ENCODE data around the gene CLCN5.

Gene CLCN5

GRCh38 chrX:50075630-50076339 is 153.4 kb downstream of the CLCN5 start:
- Histone ChIP-seq H2BK15ac (replicated peaks; ENCODE audit: low read depth) (no peak overlapping the region), H3K4me3 (ENCODE audit: low read length) (no peak overlapping the region), H2BK5ac (ENCODE audit: low read length) (no peak overlapping the region), H3K79me1 (ENCODE audit: low read length) (no peaks in the 10 kb centered on the region), H3K56ac (ENCODE audit: low read length) (no peak overlapping the region), H3K18ac (ENCODE audit: low read length) (no peak overlapping the region), H3K36me3 (ENCODE audit: control insufficient read depth, insufficient read depth, low read length) (no peaks in the 10 kb centered on the region), H4K8ac (ENCODE audit: low read depth, low read length) (no peak overlapping the region), H3K27me3 (ENCODE audit: insufficient read depth, low read length, poor library complexity) (no peaks in the 10 kb centered on the region), H4K5ac (ENCODE audit: low read length) (no peak overlapping the region), H3K27ac (ENCODE audit: low read depth, low read length) (no peak overlapping the region), H3K9ac (ENCODE audit: low read length) (no peak overlapping the region), H3K4me1 (ENCODE audit: control insufficient read depth, low read depth, low read length) (no peaks in the 10 kb centered on the region), H2AK5ac (ENCODE audit: low read length) (no peak overlapping the region), H3K4me2 (ENCODE audit: low read length) (no peak overlapping the region), H3K4ac (ENCODE audit: low read depth, low read length) (no peak overlapping the region), H2BK120ac (ENCODE audit: low read depth, low read length) (no peak overlapping the region), H3K79me2 (ENCODE audit: control insufficient read depth, insufficient read depth, low read length) (no peaks in the 10 kb centered on the region), H3K23ac (ENCODE audit: low read length) (no peak overlapping the region)
- DNase-seq: no peak
- WGBS (ENCODE audit: extremely low coverage, insufficient coverage, low lambda C conversion rate): no CpG with 5 or more reads among the region's 4 CpGs

DNA sequence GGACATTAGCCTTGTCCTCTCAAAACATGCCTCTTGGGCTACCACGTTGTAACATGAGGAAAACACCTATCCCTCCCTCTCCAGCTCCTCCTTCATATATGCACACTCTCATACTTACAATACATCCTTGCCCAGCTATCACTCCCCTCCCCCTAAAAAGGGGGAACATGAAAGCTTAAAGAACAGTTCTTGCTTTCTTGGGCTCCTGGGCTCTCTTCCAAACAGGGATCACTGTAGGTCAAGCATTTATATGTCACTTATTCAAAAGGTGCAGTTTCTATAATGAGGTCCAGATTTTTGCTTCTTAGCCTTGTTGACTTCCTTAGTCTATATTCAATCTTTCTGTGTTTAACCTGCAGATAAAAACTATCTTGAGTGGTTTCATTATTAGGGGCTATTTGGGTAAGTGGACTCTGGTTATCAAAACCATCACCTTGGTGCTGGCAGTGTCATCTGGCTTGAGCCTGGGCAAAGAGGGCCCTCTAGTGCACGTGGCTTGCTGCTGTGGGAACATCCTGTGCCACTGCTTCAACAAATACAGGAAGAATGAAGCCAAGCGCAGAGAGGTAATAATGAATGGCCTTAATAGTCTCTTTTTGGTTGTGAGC is 159.0 kb downstream of the CLCN5 start:
- Histone ChIP-seq H3K56ac (ENCODE audit: low read length) (no peak overlapping the region), H3K27ac (ENCODE audit: low read depth, low read length) (no peak overlapping the region), H4K5ac (ENCODE audit: low read length) (no peak overlapping the region), H2BK5ac (ENCODE audit: low read length) (no peak overlapping the region), H3K27me3 (ENCODE audit: insufficient read depth, low read length, poor library complexity) (no peaks in the 10 kb centered on the region), H2BK120ac (ENCODE audit: low read depth, low read length) (no peak overlapping the region), H3K9ac (ENCODE audit: low read length) (no peak overlapping the region), H2BK15ac (replicated peaks; ENCODE audit: low read depth) (no peak overlapping the region), H3K79me1 (ENCODE audit: low read length) (no peaks in the 10 kb centered on the region), H3K4me2 (ENCODE audit: low read length) (no peak overlapping the region), H3K4me1 (ENCODE audit: control insufficient read depth, low read depth, low read length) (no peaks in the 10 kb centered on the region), H3K79me2 (ENCODE audit: control insufficient read depth, insufficient read depth, low read length) (no peaks in the 10 kb centered on the region), H2AK5ac (ENCODE audit: low read length) (no peak overlapping the region), H3K36me3 (ENCODE audit: control insufficient read depth, insufficient read depth, low read length) (no peaks in the 10 kb centered on the region), H3K4ac (ENCODE audit: low read depth, low read length) (no peak overlapping the region), H3K23ac (ENCODE audit: low read length) (no peak overlapping the region), H3K18ac (ENCODE audit: low read length) (no peak overlapping the region), H4K8ac (ENCODE audit: low read depth, low read length) (no peak overlapping the region), H3K4me3 (ENCODE audit: low read length) (no peak overlapping the region)
- DNase-seq: peak; percentile 56
- WGBS (ENCODE audit: extremely low coverage, insufficient coverage, low lambda C conversion rate): no CpG with 5 or more reads among the region's 3 CpGs

- no peak for DNase-seq
- H3K4me3 ChIP-seq (ENCODE audit: low read length): no peak overlapping the region
- H3K18ac ChIP-seq (ENCODE audit: low read length): no peak overlapping the region
- H3K79me2 ChIP-seq (ENCODE audit: control insufficient read depth, insufficient read depth, low read length): no peaks in the 10 kb centered on the region
- H2BK120ac ChIP-seq (ENCODE audit: low read depth, low read length): no peak overlapping the region
- no peak overlapping the region for H3K56ac ChIP-seq (ENCODE audit: low read length)
- H2BK15ac ChIP-seq (replicated peaks; ENCODE audit: low read depth): no peak overlapping the region
- no peak overlapping the region for H4K5ac ChIP-seq (ENCODE audit: low read length)
- H3K9ac ChIP-seq (ENCODE audit: low read length): no peak overlapping the region
- no peak overlapping the region for H2BK5ac ChIP-seq (ENCODE audit: low read length)
- H3K36me3 ChIP-seq (ENCODE audit: control insufficient read depth, insufficient read depth, low read length): no peaks in the 10 kb centered on the region
- no CpG with 5 or more reads among the region's 2 CpGs for WGBS (ENCODE audit: extremely low coverage, insufficient coverage, low lambda C conversion rate)
- H3K27ac ChIP-seq (ENCODE audit: low read depth, low read length): no peak overlapping the region
- no peaks in the 10 kb centered on the region for H3K4me1 ChIP-seq (ENCODE audit: control insufficient read depth, low read depth, low read length)
- no peak overlapping the region for H2AK5ac ChIP-seq (ENCODE audit: low read length)
- H3K27me3 ChIP-seq (ENCODE audit: insufficient read depth, low read length, poor library complexity): no peaks in the 10 kb centered on the region
- no peak overlapping the region for H3K4ac ChIP-seq (ENCODE audit: low read depth, low read length)
- H4K8ac ChIP-seq (ENCODE audit: low read depth, low read length): no peak overlapping the region
- no peak overlapping the region for H3K4me2 ChIP-seq (ENCODE audit: low read length)
- no peaks in the 10 kb centered on the region for H3K79me1 ChIP-seq (ENCODE audit: low read length)
- no peak overlapping the region for H3K23ac ChIP-seq (ENCODE audit: low read length)
Measured at GRCh38 chrX:50082741-50083140, 160.3 kb downstream of the CLCN5 start.

DNA sequence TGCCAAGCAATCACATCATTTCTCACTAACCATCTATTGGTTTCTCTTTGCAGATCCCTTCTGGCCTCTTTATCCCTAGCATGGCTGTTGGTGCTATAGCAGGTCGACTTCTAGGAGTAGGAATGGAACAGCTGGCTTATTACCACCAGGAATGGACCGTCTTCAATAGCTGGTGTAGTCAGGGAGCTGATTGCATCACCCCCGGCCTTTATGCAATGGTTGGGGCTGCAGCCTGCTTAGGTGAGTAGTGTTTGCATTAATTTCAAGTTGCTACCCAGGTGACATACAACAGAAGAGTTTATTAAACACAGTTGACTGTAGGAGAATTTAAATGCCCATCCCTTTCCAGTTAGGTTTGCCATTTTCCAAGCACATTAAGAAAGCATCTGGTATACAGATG is 166.2 kb downstream of the CLCN5 start:
- Histone ChIP-seq H3K36me3 (ENCODE audit: control insufficient read depth, insufficient read depth, low read length) (no peaks in the 10 kb centered on the region), H4K8ac (ENCODE audit: low read depth, low read length) (no peak overlapping the region), H3K4ac (ENCODE audit: low read depth, low read length) (no peak overlapping the region), H2BK5ac (ENCODE audit: low read length) (no peak overlapping the region), H3K4me3 (ENCODE audit: low read length) (no peak overlapping the region), H3K79me2 (ENCODE audit: control insufficient read depth, insufficient read depth, low read length) (no peaks in the 10 kb centered on the region), H3K27ac (ENCODE audit: low read depth, low read length) (no peak overlapping the region), H3K4me1 (ENCODE audit: control insufficient read depth, low read depth, low read length) (no peaks in the 10 kb centered on the region), H3K23ac (ENCODE audit: low read length) (no peak overlapping the region), H3K9ac (ENCODE audit: low read length) (no peak overlapping the region), H3K4me2 (ENCODE audit: low read length) (no peak overlapping the region), H2BK15ac (replicated peaks; ENCODE audit: low read depth) (no peak overlapping the region), H3K18ac (ENCODE audit: low read length) (no peak overlapping the region), H2AK5ac (ENCODE audit: low read length) (no peak overlapping the region), H4K5ac (ENCODE audit: low read length) (no peak overlapping the region), H3K79me1 (ENCODE audit: low read length) (no peaks in the 10 kb centered on the region), H3K27me3 (ENCODE audit: insufficient read depth, low read length, poor library complexity) (no peaks in the 10 kb centered on the region), H3K56ac (ENCODE audit: low read length) (no peak overlapping the region), H2BK120ac (ENCODE audit: low read depth, low read length) (no peak overlapping the region)
- DNase-seq: no peak
- no CpG with 5 or more reads among the region's 3 CpGs for WGBS (ENCODE audit: extremely low coverage, insufficient coverage, low lambda C conversion rate)

DNA sequence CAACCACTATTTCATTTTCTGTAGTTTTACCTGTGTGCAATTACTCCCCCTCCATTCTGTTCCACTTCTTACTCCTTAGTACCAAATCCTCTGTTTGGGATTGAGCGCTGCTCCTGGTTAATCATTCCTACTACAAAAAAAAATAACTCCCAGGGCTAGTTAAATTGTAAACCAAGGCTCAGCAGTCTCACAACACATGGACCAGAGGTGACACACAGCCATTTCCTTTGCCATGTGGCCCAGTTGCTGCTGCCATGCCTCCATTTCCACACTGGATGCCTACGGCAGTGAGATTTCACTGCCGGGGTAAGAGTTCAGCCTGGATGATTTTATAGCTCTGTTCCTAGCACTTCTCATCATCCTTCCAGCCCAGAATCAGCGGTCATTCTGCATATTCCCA is 171.2 kb downstream of the CLCN5 start:
- no CpG with 5 or more reads among the region's 4 CpGs for WGBS (ENCODE audit: extremely low coverage, insufficient coverage, low lambda C conversion rate)

DNA sequence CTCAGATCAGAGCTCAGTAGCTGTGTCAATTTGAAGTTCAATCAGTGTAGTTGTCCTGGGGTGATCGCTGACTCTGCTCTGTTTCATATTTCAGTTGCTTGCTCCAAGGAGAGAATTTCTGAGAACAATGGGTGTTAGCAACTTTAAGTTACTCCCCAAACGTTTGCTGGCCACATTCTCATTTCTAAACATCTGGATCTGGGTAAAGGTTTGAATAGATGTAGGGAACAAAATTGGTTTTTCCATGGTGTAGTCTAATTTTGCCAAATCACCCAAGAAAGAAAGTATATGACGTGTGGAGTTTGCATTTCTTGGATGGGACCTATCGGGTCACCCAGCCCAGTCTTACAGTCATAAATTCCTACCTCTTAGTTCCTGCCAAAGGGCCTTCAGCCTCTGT is 174.7 kb downstream of the CLCN5 start:
- Histone ChIP-seq H3K27me3 (ENCODE audit: insufficient read depth, low read length, poor library complexity) (no peaks in the 10 kb centered on the region), H3K23ac (ENCODE audit: low read length) (no peak overlapping the region), H3K4me3 (ENCODE audit: low read length) (no peak overlapping the region), H4K8ac (ENCODE audit: low read depth, low read length) (no peak overlapping the region), H3K27ac (ENCODE audit: low read depth, low read length) (no peak overlapping the region), H2AK5ac (ENCODE audit: low read length) (no peak overlapping the region), H3K36me3 (ENCODE audit: control insufficient read depth, insufficient read depth, low read length) (no peaks in the 10 kb centered on the region), H2BK120ac (ENCODE audit: low read depth, low read length) (no peak overlapping the region), H3K9ac (ENCODE audit: low read length) (no peak overlapping the region), H3K18ac (ENCODE audit: low read length) (no peak overlapping the region), H3K79me2 (ENCODE audit: control insufficient read depth, insufficient read depth, low read length) (no peaks in the 10 kb centered on the region), H4K5ac (ENCODE audit: low read length) (no peak overlapping the region), H2BK5ac (ENCODE audit: low read length) (no peak overlapping the region), H3K56ac (ENCODE audit: low read length) (no peak overlapping the region), H3K4me2 (ENCODE audit: low read length) (no peak overlapping the region), H3K4ac (ENCODE audit: low read depth, low read length) (no peak overlapping the region), H3K4me1 (ENCODE audit: control insufficient read depth, low read depth, low read length) (no peaks in the 10 kb centered on the region), H2BK15ac (replicated peaks; ENCODE audit: low read depth) (no peak overlapping the region), H3K79me1 (ENCODE audit: low read length) (no peaks in the 10 kb centered on the region)
- DNase-seq: no peak
- WGBS (ENCODE audit: extremely low coverage, insufficient coverage, low lambda C conversion rate): no CpG with 5 or more reads among the region's 4 CpGs

More for the DNA sequence above, 171.2 kb downstream of the CLCN5 start:
- Histone ChIP-seq H3K4ac (ENCODE audit: low read depth, low read length) (no peak overlapping the region), H3K18ac (ENCODE audit: low read length) (no peak overlapping the region), H3K4me1 (ENCODE audit: control insufficient read depth, low read depth, low read length) (no peaks in the 10 kb centered on the region), H3K27ac (ENCODE audit: low read depth, low read length) (no peak overlapping the region), H3K36me3 (ENCODE audit: control insufficient read depth, insufficient read depth, low read length) (no peaks in the 10 kb centered on the region), H4K5ac (ENCODE audit: low read length) (no peak overlapping the region), H3K79me2 (ENCODE audit: control insufficient read depth, insufficient read depth, low read length) (no peaks in the 10 kb centered on the region), H4K8ac (ENCODE audit: low read depth, low read length) (no peak overlapping the region), H2AK5ac (ENCODE audit: low read length) (no peak overlapping the region), H3K27me3 (ENCODE audit: insufficient read depth, low read length, poor library complexity) (no peaks in the 10 kb centered on the region), H2BK120ac (ENCODE audit: low read depth, low read length) (no peak overlapping the region), H3K23ac (ENCODE audit: low read length) (no peak overlapping the region), H2BK5ac (ENCODE audit: low read length) (no peak overlapping the region), H2BK15ac (replicated peaks; ENCODE audit: low read depth) (no peak overlapping the region), H3K4me3 (ENCODE audit: low read length) (no peak overlapping the region), H3K9ac (ENCODE audit: low read length) (no peak overlapping the region), H3K56ac (ENCODE audit: low read length) (no peak overlapping the region), H3K4me2 (ENCODE audit: low read length) (no peak overlapping the region), H3K79me1 (ENCODE audit: low read length) (no peaks in the 10 kb centered on the region)
- DNase-seq: no peak

Measured in mesendoderm (in vitro differentiated cells).